WTC11 (cell line): ENCODE measurements around the gene PMIS2. TPM values are rescaled to one million over a fixed set of nuclear protein-coding genes. Genes with fewer than 3 reads are reported as not detected.

Source experiments
- ATAC-seq: fragments of 200-7000 bp; cut with Tn5 transposase; 2 replicates; pipeline ENCODE4 v1.10.0; 2021; ENCODE audit warnings: mild to moderate bottlenecking, moderate library complexity
- Bru-seq: library from RNA; stranded (reverse); fragments of 400-500 nt; gene quantifications from one replicate; lab custom pipeline; 2021; lab: Mats Ljungman, UMichigan
- CTCF ChIA-PET: fragments of 300-600 bp; sonication (Branson Sonifier 250); formaldehyde crosslinking; loops from one replicate; lab custom pipeline; 2021; ENCODE audit warnings: antibody characterized with exemption; lab: Charles Lee
- POLR2A ChIA-PET: fragments of 350-600 bp; sonication (Branson Sonifier 250); formaldehyde crosslinking; loops from one replicate; lab custom pipeline; 2021; ENCODE audit warnings: antibody characterized with exemption; lab: Charles Lee
- DNase-seq: peaks from one replicate; pipeline ENCODE4 v3.0.0; 2021; ENCODE audit warnings: low spot score
- H3K27ac Mint-ChIP-seq: 2 replicates; pipeline ENCODE4 v1.8.0; 2021; ENCODE audit warnings: mixed read lengths
- H3K27me3 Mint-ChIP-seq: 2 replicates; pipeline ENCODE4 v1.8.0; 2021; ENCODE audit warnings: low read depth, mild to moderate bottlenecking, moderate library complexity, mixed read lengths
- H3K36me3 Mint-ChIP-seq: 2 replicates; pipeline ENCODE4 v1.8.0; 2021; ENCODE audit warnings: mixed read lengths
- H3K4me1 Mint-ChIP-seq: 2 replicates; pipeline ENCODE4 v1.8.0; 2022; ENCODE audit warnings: mixed read lengths
- H3K4me3 Mint-ChIP-seq: 2 replicates; pipeline ENCODE4 v1.8.0; 2021; ENCODE audit warnings: mild to moderate bottlenecking, moderate library complexity, mixed read lengths
- H3K9me3 Mint-ChIP-seq: 2 replicates; pipeline ENCODE4 v1.8.0; 2021; ENCODE audit warnings: mixed read lengths
- ATF2 ChIP-seq: sonication (generic); formaldehyde crosslinking; IDR thresholded peaks from 2 replicates; pipeline ENCODE4 v1.8.1; 2022; ENCODE audit warnings: low read depth, missing genetic modification reagents, borderline replicate concordance
- ERG ChIP-seq: fragments of 250-450 bp; sonication (Bioruptor Pico); IDR thresholded peaks from 2 replicates; pipeline ENCODE4 v1.8.0; 2021; ENCODE audit warnings: mild to moderate bottlenecking
- ESRRA ChIP-seq: sonication (generic); formaldehyde crosslinking; IDR thresholded peaks from 2 replicates; pipeline ENCODE4 v1.8.1; 2022; ENCODE audit warnings: mild to moderate bottlenecking, missing genetic modification reagents, borderline replicate concordance
- ETV6 ChIP-seq: sonication (generic); formaldehyde crosslinking; IDR thresholded peaks from 2 replicates; pipeline ENCODE4 v1.8.1; 2022; ENCODE audit warnings: mild to moderate bottlenecking, missing genetic modification reagents
- FOXJ3 ChIP-seq: sonication (generic); formaldehyde crosslinking; IDR thresholded peaks from 2 replicates; pipeline ENCODE4 v1.9.0; 2021; ENCODE audit warnings: missing genetic modification reagents, mild to moderate bottlenecking, borderline replicate concordance
- FOXP1 ChIP-seq: sonication (generic); formaldehyde crosslinking; IDR thresholded peaks from 2 replicates; pipeline ENCODE4 v1.8.0; 2022; ENCODE audit warnings: missing genetic modification reagents, mild to moderate bottlenecking, moderate library complexity, borderline replicate concordance
- HMGXB4 ChIP-seq: sonication (generic); formaldehyde crosslinking; IDR thresholded peaks from 2 replicates; pipeline ENCODE4 v1.8.1; 2023; ENCODE audit warnings: mild to moderate bottlenecking, moderate library complexity, missing genetic modification reagents
- JUN ChIP-seq: sonication (generic); formaldehyde crosslinking; IDR thresholded peaks from 2 replicates; pipeline ENCODE4 v1.8.0; 2023; ENCODE audit warnings: mild to moderate bottlenecking, missing genetic modification reagents
- NFYB ChIP-seq: sonication (generic); formaldehyde crosslinking; conservative IDR thresholded peaks from 2 replicates; pipeline ENCODE4 v1.8.0; 2022; ENCODE audit warnings: low read depth, missing genetic modification reagents
- NR1H2 ChIP-seq: sonication (generic); formaldehyde crosslinking; IDR thresholded peaks from 2 replicates; pipeline ENCODE4 v1.9.0; 2021; ENCODE audit warnings: mild to moderate bottlenecking, moderate library complexity, missing genetic modification reagents
- PRDM15 ChIP-seq: sonication (generic); formaldehyde crosslinking; IDR thresholded peaks from 2 replicates; pipeline ENCODE4 v1.8.0; 2022; ENCODE audit warnings: missing genetic modification reagents
- STAT6 ChIP-seq: sonication (generic); formaldehyde crosslinking; conservative IDR thresholded peaks from 2 replicates; pipeline ENCODE4 v1.8.1; 2023; ENCODE audit warnings: mild to moderate bottlenecking, low read depth, missing genetic modification reagents, moderate library complexity
- TEAD1 ChIP-seq: sonication (generic); formaldehyde crosslinking; IDR thresholded peaks from 2 replicates; pipeline ENCODE4 v1.8.0; 2022; ENCODE audit warnings: mild to moderate bottlenecking, missing genetic modification reagents
- ZNF219 ChIP-seq: sonication (generic); formaldehyde crosslinking; IDR thresholded peaks from 2 replicates; pipeline ENCODE4 v1.8.0; 2023; ENCODE audit warnings: missing genetic modification reagents, mild to moderate bottlenecking, borderline replicate concordance
- ZNF232 ChIP-seq: sonication (generic); formaldehyde crosslinking; IDR thresholded peaks from 2 replicates; pipeline ENCODE4 v1.8.0; 2022; ENCODE audit warnings: mild to moderate bottlenecking, missing genetic modification reagents
- ZNF263 ChIP-seq: sonication (generic); formaldehyde crosslinking; IDR thresholded peaks from 2 replicates; pipeline ENCODE4 v1.8.1; 2022; ENCODE audit warnings: low read depth, mild to moderate bottlenecking, moderate library complexity, missing genetic modification reagents
- ZNF317 ChIP-seq: sonication (generic); formaldehyde crosslinking; IDR thresholded peaks from 2 replicates; pipeline ENCODE4 v1.8.1; 2023; ENCODE audit warnings: low read depth, mild to moderate bottlenecking, moderate library complexity, missing genetic modification reagents, borderline replicate concordance
- ZNF423 ChIP-seq: fragments of 250-450 bp; sonication (Bioruptor Pico); IDR thresholded peaks from 2 replicates; pipeline ENCODE4 v2.1.2; 2022; ENCODE audit warnings: mild to moderate bottlenecking, moderate library complexity
- ZNF671 ChIP-seq: fragments of 250-450 bp; sonication (Bioruptor Pico); IDR thresholded peaks from 2 replicates; pipeline ENCODE4 v1.8.0; 2021; ENCODE audit warnings: mild to moderate bottlenecking
- long read RNA-seq, 3 experiments: library from RNA in 1 of 3; library from capped mRNA in 1 of 3; library from polyadenylated mRNA in 1 of 3; unstranded in 2 of 3; stranded (forward) in 1 of 3; transcript quantifications; one replicate each; pipeline ENCODE4 v2.0.0, GENCODE V29; 2021
- total RNA-seq: library from RNA; stranded (reverse); gene quantifications from 3 replicates; pipeline ENCODE4 v1.2.3, GENCODE V29; 2021

The PMIS2 gene
- total RNA-seq (not detected in 3 replicates), Bru-seq, nascent RNA (percentile 23 among the genes with signal in this experiment)
- long read RNA-seq, experiment 1: 0 reads
- long read RNA-seq, experiment 2: 0 reads
- long read RNA-seq, experiment 3: 0 reads

- ATAC-seq: peak; percentile 88
- peaks cover 50% of the 10 kb centered on the region for H3K27me3 Mint-ChIP-seq
- H3K4me1 Mint-ChIP-seq: no peaks in the 10 kb centered on the region
- no peak within 1 kb of the TSS for H3K4me3 Mint-ChIP-seq
- TF ChIP-seq FOXJ3 (no peak), NFYB (CRISPR knock-in tag) (peak; percentile 71)
- TF ChIP-seq, all 79 proteins: peak for 1
- POLR2A ChIA-PET: no interaction called here
- Mint-ChIP-seq H3K9me3 (peaks cover 11% of the 10 kb centered on the region), H3K27ac (no peak within 1 kb of the TSS), H3K36me3 (no peaks in the 10 kb centered on the region)
- DNase-seq: peak; percentile 75
- CTCF ChIA-PET: interaction anchor here (0.8 to 1.5 kb wide), 2 partner anchors 28 to 75 kb away, joined by 3 to 4 read pairs; no protein-coding TSS in a partner anchor
Measured at GRCh38 chr19:35585848-35586247, at the start of gene PMIS2. Gene PMIS2 (plus strand): TSS chr19:35586173. CDS start chr19:35586260, 87 bp downstream.

GRCh38 chr19:35539314-35539713 is 46.7 kb upstream of the PMIS2 start:
- TF ChIP-seq JUN (CRISPR knock-in tag) (no peak), ZNF671 (no peak), ZNF317 (CRISPR knock-in tag) (no peak), HMGXB4 (CRISPR knock-in tag) (no peak), ESRRA (CRISPR knock-in tag) (no peak), ZNF232 (CRISPR knock-in tag) (no peak), ERG (CRISPR knock-in tag) (no peak), ETV6 (no peak), ZNF219 (CRISPR knock-in tag) (no peak)
- Mint-ChIP-seq H3K27ac (no peak overlapping the region), H3K36me3 (peaks cover 21% of the 10 kb centered on the region), H3K4me3 (no peak overlapping the region), H3K9me3 (no peaks in the 10 kb centered on the region), H3K4me1 (peaks cover 23% of the 10 kb centered on the region), H3K27me3 (no peaks in the 10 kb centered on the region; the same call in 1 of the 2 replicates)
- no peak for ATAC-seq
- CTCF ChIA-PET: interaction anchor here (1.4 kb wide), 1 partner anchor 44 kb away, joined by 3 read pairs; no protein-coding TSS in a partner anchor
- POLR2A ChIA-PET: no interaction called here
- no peak for DNase-seq

GRCh38 chr19:35539850-35540249 is 46.1 kb upstream of the PMIS2 start:
- ChIA-PET CTCF (interaction anchor here (0.5 kb wide), 1 partner anchor 134 kb away, joined by 6 read pairs; no protein-coding TSS in a partner anchor), POLR2A (no interaction called here)
- no peaks in the 10 kb centered on the region; the same call in 1 of the 2 replicates for H3K27me3 Mint-ChIP-seq
- H3K4me1 Mint-ChIP-seq: peaks cover 20% of the 10 kb centered on the region
- no peak for ATAC-seq
- H3K27ac Mint-ChIP-seq: no peak overlapping the region
- peaks cover 21% of the 10 kb centered on the region for H3K36me3 Mint-ChIP-seq
- no peak overlapping the region for H3K4me3 Mint-ChIP-seq
- TF ChIP-seq STAT6 (CRISPR knock-in tag): no peak
- no peak for TF ChIP-seq TEAD1 (CRISPR knock-in tag)
- TF ChIP-seq ATF2 (CRISPR knock-in tag): no peak
- TF ChIP-seq NR1H2: no peak
- TF ChIP-seq ZNF263 (CRISPR knock-in tag): no peak
- no peak for TF ChIP-seq PRDM15
- no peak for TF ChIP-seq FOXP1 (CRISPR knock-in tag)
- no peak for TF ChIP-seq ZNF423 (CRISPR knock-in tag)
- TF ChIP-seq, all 79 proteins: peak for 0
- DNase-seq: no peak
- no peaks in the 10 kb centered on the region for H3K9me3 Mint-ChIP-seq
